Cardiac fibroblast (primary cell): ENCODE results near the gene HK2.

Experiments used
- DNase-seq, 2 donors: peaks; one replicate each; pipeline versions ENCODE4 v3.0.0 to v3.0.0-alpha.2; 2010; ENCODE audit warnings: low read depth in 2 of 2
- H3K4me3 ChIP-seq, 2 donors: replicated peaks in 1 of 2; 1 replicate in 1 of 2; 2 replicates in 1 of 2; pipeline ENCODE4 v1.5.1; 2011; ENCODE audit warnings: low read depth in 2 of 2, low read length in 2 of 2, mild to moderate bottlenecking in 2 of 2, moderate library complexity in 1 of 2
- TF ChIP-seq, protein P1 (sequence below): IDR thresholded peaks from one replicate; pipeline ENCODE4 v1.5.1; 2011; ENCODE audit warnings: low read depth, mild to moderate bottlenecking, low read length, inconsistent platforms

HK2 gene

DNA sequence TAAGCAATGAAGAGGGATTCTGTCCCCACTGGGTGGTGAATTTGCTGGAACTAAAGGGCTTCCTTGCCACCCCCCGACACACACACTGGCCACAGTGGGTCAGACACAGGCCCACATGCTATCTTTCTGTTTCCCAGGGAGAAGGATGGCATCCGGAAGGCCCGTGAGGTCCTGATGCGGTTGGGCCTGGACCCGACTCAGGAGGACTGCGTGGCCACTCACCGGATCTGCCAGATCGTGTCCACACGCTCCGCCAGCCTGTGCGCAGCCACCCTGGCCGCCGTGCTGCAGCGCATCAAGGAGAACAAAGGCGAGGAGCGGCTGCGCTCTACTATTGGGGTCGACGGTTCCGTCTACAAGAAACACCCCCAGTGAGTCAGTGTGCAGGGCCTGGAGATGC, 44.6 kb downstream of the HK2 start:
- TF ChIP-seq, protein P1, sequence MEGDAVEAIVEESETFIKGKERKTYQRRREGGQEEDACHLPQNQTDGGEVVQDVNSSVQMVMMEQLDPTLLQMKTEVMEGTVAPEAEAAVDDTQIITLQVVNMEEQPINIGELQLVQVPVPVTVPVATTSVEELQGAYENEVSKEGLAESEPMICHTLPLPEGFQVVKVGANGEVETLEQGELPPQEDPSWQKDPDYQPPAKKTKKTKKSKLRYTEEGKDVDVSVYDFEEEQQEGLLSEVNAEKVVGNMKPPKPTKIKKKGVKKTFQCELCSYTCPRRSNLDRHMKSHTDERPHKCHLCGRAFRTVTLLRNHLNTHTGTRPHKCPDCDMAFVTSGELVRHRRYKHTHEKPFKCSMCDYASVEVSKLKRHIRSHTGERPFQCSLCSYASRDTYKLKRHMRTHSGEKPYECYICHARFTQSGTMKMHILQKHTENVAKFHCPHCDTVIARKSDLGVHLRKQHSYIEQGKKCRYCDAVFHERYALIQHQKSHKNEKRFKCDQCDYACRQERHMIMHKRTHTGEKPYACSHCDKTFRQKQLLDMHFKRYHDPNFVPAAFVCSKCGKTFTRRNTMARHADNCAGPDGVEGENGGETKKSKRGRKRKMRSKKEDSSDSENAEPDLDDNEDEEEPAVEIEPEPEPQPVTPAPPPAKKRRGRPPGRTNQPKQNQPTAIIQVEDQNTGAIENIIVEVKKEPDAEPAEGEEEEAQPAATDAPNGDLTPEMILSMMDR, result no peak
- no peak for DNase-seq
- H3K4me3 ChIP-seq, result no peak overlapping the region

GRCh38 chr2:74880054-74880728, 46.3 kb downstream of the HK2 start:
- TF ChIP-seq, protein P1, result no peak

GRCh38 chr2:74881176-74881575, 47.2 kb downstream of the HK2 start:
- H3K4me3 ChIP-seq, result no peak overlapping the region
- TF ChIP-seq, protein P1, result no peak

More at GRCh38 chr2:74880054-74880728, 46.3 kb downstream of the HK2 start:
- H3K4me3 ChIP-seq, result no peak overlapping the region
- DNase-seq, result no peak

DNA sequence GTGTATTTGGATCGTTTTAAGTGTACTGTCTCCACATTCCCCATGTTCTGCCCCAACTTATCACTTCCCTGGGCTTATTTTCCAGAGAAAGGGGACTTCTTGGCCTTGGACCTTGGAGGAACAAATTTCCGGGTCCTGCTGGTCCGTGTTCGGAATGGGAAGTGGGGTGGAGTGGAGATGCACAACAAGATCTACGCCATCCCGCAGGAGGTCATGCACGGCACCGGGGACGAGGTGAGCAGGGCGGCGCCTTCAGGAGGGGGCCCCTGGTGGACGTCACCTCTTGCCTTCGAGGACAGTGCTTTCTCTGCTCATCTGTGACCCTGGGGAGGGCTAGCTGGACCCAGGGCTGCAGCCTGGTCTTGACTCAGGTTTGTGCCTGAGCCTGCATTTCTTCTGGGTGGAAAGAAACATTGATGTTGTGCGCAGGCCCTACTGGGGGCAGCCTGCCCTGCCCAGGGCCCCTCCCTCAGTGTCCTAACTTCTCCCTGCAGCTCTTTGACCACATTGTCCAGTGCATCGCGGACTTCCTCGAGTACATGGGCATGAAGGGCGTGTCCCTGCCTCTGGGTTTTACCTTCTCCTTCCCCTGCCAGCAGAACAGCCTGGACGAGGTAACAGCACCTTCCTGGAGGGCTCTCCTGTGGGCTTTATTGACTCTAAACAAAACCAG, 47.8 kb downstream of the HK2 start:
- TF ChIP-seq, protein P1, result no peak
- H3K4me3 ChIP-seq, result no peak overlapping the region
- no peak for DNase-seq

More at GRCh38 chr2:74881176-74881575, 47.2 kb downstream of the HK2 start:
- DNase-seq, result no peak

GRCh38 chr2:74882299-74882687, 48.4 kb downstream of the HK2 start:
- no peak overlapping the region for H3K4me3 ChIP-seq
- DNase-seq, result no peak
- TF ChIP-seq, protein P1, result no peak

GRCh38 chr2:74883011-74883410, 49.1 kb downstream of the HK2 start:
- DNase-seq, result no peak
- TF ChIP-seq, protein P1, result no peak
- H3K4me3 ChIP-seq, result no peak overlapping the region
